Cerebellar nuclear complex (tissue), 1 donor: ENCODE data around the gene GLT8D2.

Experiments used
- DNase-seq, 2 experiments: peaks; one replicate each; lab custom pipeline; 2025; lab: John Stamatoyannopoulos, UW

GLT8D2 gene

GRCh38 chr12:104000807-104001434 is 49.1 kb downstream of the GLT8D2 start:
- no peak for DNase-seq

GRCh38 chr12:103998976-103999375 is 51.0 kb downstream of the GLT8D2 start:
- DNase-seq = no peak

GRCh38 chr12:103997286-103997900 is 52.6 kb downstream of the GLT8D2 start:
- DNase-seq = no peak

DNA sequence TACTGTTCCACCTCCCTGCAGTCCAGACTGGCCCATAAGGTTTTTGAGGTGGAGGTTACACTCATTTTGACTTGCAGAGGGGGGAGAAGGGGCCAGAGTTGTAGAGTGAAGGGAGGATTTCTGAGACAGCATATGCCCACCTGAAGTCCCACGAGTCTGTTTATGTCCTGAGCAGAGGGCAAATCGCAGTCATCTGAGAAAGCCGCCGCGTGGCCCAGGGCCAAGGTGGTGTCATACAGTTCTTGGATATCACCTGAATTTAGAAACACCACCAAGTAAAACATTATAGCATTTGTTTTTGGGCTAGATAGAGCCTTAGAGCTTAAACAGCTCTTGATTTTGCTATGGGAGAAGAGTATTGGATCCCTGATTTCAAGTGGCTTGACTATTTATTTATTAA is 53.4 kb downstream of the GLT8D2 start:
- DNase-seq = no peak

- no peak for DNase-seq
These were observed 55.8 kb downstream of the GLT8D2 start for GRCh38 chr12:103994235-103994634.

- no peak for DNase-seq
These were observed 63.2 kb downstream of the GLT8D2 start for GRCh38 chr12:103986829-103987228.

DNA sequence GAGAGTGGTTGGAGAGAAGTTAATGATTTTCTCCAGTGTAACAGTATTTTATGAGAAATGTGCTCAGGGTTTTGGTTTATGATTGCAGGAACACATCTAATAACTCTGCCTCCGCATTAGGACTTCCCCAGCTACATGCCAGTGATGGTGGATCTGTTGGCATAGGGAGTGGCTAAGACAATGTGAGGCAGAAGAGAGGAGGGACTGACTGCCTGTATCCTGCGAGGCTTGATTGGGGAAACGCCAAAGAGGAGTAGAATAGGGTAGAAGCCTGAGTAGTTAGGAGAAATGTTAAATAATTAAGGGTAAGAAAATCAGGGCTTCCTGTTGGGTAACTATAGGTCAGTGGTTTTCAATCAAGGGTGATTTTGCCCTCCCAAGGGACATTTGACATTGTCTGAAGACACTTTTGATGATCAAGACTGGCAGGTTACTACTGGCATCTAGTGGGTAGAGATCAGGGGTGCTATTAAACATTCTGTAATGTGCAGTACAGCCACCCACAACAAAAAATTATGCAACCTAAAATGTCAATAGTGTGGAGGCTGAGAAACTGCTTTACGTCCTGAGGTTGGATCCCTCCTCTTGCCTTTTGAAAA is 71.5 kb downstream of the GLT8D2 start:
- DNase-seq = no peak

DNA sequence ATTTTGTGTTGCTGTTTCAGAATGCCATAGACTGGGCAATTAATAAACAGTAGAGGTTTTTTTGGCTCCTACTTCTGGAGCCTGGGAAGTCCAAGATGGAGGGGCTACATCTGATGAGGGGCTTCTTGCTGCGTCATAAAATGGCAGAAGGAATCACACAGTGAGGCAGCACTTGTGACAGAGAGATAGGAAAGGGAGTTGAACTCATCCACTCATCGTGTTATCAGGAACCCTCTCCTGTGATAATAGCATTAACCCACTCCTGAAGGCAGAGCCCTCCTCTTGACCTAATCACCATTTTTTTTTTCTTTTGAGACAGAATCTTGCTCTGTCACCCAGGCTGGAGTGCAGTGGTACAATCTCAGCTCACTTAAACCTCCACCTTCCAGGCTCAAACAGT is 74.6 kb downstream of the GLT8D2 start:
- DNase-seq = no peak

DNA sequence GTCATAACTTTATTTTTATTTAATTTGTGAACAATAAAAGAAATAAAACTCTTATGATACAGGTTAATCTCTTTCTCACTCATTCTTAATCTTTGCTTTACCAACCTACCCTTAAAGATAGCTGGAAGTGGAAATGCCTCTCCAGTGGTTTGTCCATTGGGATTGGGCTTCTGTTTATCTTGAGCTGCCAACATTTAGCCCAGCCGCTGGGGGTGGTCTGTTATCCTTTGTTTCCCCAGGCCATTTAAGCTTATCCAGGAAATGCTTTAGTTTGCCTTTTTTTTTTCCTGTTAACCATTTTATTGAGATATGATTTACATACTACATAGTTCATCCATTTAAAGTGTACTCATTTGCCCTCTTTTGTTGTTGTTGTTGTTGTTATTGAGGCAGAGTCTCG is 76.1 kb downstream of the GLT8D2 start:
- DNase-seq = no peak

DNA sequence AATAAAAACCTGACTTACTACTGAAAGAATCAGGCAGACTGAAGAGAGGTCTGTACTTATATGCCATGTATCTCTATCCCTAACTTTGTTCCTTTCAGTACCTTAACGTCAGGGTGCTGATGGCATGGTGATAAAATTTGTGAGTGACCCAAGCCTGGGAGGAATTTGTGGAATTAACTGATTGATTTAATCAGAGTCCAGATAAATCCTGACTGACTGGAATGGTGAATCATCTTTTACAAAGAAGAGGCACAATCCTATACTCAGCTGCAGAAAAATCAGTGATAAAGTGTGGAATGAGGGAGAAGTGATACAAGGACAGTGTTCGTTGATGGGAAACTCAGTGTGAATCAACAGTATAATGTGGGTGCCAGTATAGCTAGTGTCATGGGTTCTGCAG is 80.6 kb downstream of the GLT8D2 start:
- no peak for DNase-seq

- DNase-seq = no peak
These were observed 83.3 kb downstream of the GLT8D2 start for GRCh38 chr12:103966736-103967135.

DNA sequence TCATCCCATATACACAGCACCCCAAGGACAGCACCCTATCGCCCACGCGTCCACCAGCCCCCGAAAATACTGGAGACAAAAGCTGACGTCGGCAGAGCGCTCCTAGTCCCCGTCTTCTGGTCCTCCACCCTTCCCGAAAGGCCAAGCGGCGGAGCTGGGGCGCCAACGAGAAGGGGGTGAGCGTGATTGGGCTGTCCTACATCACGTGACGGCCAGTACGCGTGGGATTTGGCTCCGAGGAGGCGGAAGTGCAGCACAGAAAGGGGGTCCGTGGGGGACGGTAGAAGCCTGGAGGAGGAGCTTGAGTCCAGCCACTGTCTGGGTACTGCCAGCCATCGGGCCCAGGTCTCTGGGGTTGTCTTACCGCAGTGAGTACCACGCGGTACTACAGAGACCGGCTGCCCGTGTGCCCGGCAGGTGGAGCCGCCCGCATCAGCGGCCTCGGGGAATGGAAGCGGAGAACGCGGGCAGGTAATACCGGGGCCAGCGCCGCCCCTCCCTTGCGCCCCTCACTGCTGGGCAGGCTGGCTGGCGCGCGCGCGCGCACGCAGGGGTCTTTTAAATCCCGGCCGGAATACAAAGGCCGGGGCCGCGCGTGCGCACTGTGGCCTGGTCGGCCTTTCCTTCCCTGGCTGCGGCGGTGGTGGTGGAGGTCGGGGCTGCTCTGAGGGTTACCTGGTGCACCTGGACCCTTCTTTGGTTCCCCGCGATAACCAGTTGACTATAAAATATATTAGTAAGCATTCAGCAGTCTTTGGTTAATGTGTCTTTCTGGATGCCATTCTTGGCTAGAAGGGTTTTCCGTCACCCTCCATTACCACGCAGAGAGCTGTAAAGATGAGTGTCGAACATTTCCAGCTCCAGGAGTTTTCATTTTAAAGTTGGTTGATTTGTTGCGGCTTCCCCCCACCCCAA is 84.1 kb downstream of the GLT8D2 start, which contains the start of gene TDG:
TDG (plus strand) TSS at position 283 of the 915 bp plus-strand sequence; CDS start at position 449, 166 bp downstream.
- DNase-seq = peak; percentile 84 to 87

DNA sequence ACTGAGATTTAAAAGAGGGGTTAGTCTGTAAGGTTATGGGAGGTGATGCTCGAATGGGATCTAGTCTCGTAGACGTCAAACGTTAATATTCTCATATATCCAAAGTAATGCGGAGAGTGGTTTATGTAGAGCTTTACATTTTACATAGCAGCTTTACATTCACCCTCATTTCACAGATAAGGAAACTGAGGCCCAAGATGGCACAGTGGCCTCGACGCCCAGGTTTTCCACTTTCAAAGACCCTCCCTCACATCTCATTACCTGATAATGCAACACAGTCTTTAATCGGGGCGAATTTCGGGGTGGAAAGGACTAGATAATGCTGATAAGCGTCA is 84.8 kb downstream of the GLT8D2 start:
- DNase-seq = no peak

- DNase-seq = no peak
These were observed 85.2 kb downstream of the GLT8D2 start for GRCh38 chr12:103964805-103965204.

DNA sequence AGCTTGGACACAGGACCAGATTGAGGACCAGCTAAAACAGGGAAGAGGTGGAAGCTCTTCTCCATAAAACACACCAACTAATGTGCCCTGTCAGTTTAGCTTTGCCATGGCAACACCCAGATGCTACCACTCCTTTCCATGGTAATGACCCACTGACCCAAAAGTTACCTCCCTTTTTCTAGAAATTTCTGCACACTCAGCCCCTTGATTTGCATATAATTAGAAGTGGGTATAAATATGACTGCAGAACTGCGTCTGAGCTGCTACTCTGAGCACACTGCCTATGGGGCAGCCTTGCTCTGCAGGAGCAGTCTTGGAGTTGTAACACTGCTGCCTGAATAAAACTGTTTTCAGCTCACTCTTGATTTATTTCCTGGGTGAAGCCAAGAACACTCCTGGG is 87.5 kb downstream of the GLT8D2 start:
- no peak for DNase-seq

DNA sequence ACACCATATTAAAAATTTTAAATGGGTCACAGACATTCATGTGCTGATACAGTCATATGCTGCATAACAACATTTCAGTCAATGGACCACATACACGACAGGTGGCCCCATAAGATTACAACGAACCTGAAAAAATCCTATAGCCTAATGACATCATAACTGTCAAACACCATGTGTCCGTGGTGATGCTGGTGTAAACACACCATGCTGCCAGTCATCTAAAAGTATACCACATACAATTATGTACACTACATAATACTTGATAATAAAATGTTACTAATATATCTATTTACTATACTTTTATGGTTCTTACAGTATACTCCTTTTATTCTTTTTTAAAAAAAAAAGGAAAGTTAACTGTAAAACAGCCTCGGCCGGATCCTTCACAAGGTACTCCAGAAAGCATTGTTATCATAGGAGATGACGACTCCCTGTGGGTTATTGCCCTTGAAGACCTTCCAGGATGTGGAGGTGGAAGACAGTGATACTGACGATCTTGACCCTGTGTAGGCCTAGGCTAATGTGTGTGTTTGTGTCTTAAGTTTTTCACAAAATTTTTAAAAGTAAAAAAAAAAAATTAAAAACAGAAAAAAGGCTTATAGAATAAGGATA is 89.3 kb downstream of the GLT8D2 start:
- DNase-seq = no peak

- no peak for DNase-seq
These were observed 91.4 kb downstream of the GLT8D2 start for GRCh38 chr12:103958621-103959020.

- no peak for DNase-seq
These were observed 92.1 kb downstream of the GLT8D2 start for GRCh38 chr12:103957865-103958388.

DNA sequence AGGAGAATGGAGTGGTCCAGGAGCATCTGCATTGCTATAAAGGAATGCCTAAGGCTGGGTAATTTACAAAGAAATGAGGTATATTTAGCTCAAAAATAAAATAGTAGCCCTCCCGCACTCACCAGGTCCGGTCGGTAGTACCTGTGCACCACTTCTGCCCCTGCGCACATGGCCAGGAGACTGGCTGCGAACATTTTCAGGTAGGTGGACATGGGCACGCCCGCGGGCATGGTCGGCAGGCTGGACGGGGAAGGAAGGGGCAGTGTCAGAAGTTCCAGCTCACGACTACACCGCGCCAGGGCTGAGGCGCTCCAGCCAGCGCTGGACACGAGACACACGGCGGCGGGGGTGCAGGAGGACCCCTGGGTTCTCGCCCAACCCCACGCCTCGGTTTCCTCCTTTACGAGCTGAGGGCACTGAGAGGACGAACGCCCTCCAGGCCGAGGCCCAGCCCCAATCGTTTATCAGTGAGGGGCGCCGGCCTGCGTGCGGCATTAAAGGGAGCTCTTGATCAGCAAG is 93.4 kb downstream of the GLT8D2 start:
- no peak for DNase-seq

DNA sequence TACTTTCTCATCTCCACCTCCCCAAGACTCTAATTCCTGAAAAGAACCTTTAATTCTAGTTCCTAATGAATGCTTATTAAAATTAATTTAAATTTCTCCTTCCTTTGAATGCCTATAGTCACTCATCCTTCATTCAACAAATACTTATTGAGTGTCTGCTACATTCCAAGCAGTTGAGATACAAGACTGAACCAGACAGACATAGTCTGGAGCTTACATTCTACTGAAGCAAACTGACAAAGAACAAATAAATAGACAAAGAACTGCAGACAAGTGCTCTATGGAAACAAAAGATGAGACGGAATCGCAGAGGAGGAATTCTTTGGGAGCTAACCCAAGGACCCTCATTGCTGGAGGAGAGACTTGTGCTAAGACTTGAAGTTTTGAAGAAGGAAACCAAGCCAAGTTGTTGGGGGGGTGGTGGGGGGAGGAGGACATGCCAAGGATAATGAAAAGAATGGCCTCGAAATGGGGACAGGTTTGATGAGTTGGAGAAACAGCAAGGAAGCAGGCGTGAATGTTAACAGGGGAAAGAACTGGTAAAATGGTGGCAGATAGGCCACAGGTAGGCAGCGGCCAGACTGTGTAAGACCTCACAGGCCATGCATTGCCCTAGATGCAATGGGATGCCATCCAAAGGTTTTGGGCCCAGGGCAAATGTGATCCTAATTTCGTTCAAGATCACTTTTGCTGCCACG is 94.0 kb downstream of the GLT8D2 start:
- DNase-seq = no peak

DNA sequence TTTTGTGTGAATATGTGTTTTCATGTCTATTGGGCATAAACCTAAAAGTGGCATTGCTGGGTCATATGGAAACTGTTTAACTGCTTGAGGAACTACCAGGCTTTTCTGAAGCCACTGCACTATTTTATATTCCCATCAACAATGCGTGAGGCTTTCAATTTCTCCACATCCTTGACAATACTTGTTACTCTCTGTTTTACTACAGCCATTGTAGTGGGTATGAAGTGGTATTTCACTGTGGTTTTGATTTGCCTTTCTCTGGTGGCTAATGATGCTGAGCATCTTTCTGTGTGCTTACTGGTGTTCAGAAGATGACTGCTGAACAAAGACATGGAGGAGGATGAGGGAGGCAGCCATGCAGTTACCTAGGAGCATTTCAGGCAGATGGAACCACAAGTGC is 97.5 kb downstream of the GLT8D2 start:
- DNase-seq = no peak
